ENCODE results near the gene ST13.

Gene ST13

GRCh38 chr22:40856513-40857308 is at the start of gene ST13, which contains the start of gene XPNPEP3:
Gene ST13 (minus strand): TSS chr22:40856639. CDS start chr22:40856540, 99 bp downstream.
Gene XPNPEP3 (plus strand): TSS chr22:40857148. CDS start chr22:40857182, 34 bp downstream.
- TF ChIP-seq CTCF (IDR thresholded peaks at IDR 0.05; ENCODE audit: low read depth, low read length) = 0 out of 2 replicates have a peak, but pooled peaks have one; percentile 9
- peak within 1 kb of the TSS; percentile 100 for H3K4me3 ChIP-seq (ENCODE audit: low read depth, low read length)

- no peak overlapping the region for H3K4me3 ChIP-seq (ENCODE audit: low read depth, low read length)
- no peak for TF ChIP-seq CTCF (IDR thresholded peaks at IDR 0.05; ENCODE audit: low read depth, low read length)
Measured at GRCh38 chr22:40904101-40904500, 47.7 kb upstream of the ST13 start.

GRCh38 chr22:40898850-40899357 is 42.5 kb upstream of the ST13 start:
- TF ChIP-seq CTCF (IDR thresholded peaks at IDR 0.05; ENCODE audit: low read depth, low read length) = peak; percentile 29; the same call in 1 of the 2 replicates
- no peak overlapping the region for H3K4me3 ChIP-seq (ENCODE audit: low read depth, low read length)

GRCh38 chr22:40894417-40894816 is 38.0 kb upstream of the ST13 start:
- H3K4me3 ChIP-seq (ENCODE audit: low read depth, low read length) = no peak overlapping the region

GRCh38 chr22:40890881-40891280 is 34.4 kb upstream of the ST13 start:
- H3K4me3 ChIP-seq (ENCODE audit: low read depth, low read length) = no peak overlapping the region
- no peak for TF ChIP-seq CTCF (IDR thresholded peaks at IDR 0.05; ENCODE audit: low read depth, low read length)

More at GRCh38 chr22:40894417-40894816, 38.0 kb upstream of the ST13 start:
- no peak for TF ChIP-seq CTCF (IDR thresholded peaks at IDR 0.05; ENCODE audit: low read depth, low read length)

- H3K4me3 ChIP-seq (ENCODE audit: low read depth, low read length) = no peak overlapping the region
- no peak for TF ChIP-seq CTCF (IDR thresholded peaks at IDR 0.05; ENCODE audit: low read depth, low read length)
Measured at GRCh38 chr22:40889116-40889515, 32.7 kb upstream of the ST13 start.

- TF ChIP-seq CTCF (IDR thresholded peaks at IDR 0.05; ENCODE audit: low read depth, low read length) = no peak
- H3K4me3 ChIP-seq (ENCODE audit: low read depth, low read length) = no peak overlapping the region
Measured at GRCh38 chr22:40878922-40879321, 22.5 kb upstream of the ST13 start.
